GM20000 (cell line): ENCODE measurements around the gene RNF214.
"Not testable (repeated sequence)": the region's sequence is repeated elsewhere in the genome, so short reads cannot be mapped to it uniquely, and the experiment has no call there.

Experiments used
- DNase-seq: peaks from one replicate; pipeline ENCODE4 v3.0.0; 2012; ENCODE audit warnings: low spot score
- CTCF ChIP-seq: IDR thresholded peaks from 2 replicates; pipeline ENCODE4 v1.5.1; 2012; ENCODE audit warnings: mild to moderate bottlenecking, control low read depth; ENCODE audit errors: extremely low read depth, missing control alignments

The RNF214 gene

GRCh38 chr11:117255966-117256365 is 23.5 kb downstream of the RNF214 start:
- no peak for DNase-seq
- no peak for TF ChIP-seq CTCF

DNA sequence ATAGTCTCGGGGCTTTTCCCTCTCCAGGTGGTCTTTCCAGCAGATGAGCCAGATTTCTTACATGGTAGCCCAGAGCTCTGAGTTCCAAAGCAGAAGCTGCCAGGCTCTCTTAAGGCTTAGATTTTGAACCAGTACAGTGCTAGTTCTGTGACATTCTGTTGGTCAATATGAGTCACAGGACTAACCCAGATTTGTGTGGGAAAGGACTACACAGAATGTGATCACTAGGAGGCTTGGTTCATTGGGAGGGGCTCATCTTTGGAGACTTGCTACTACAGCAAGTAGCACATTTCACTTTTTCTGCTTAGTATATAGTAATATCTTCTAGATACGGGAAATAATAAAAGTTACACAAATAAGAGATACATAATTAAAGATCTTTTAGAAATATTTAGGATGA is 24.1 kb downstream of the RNF214 start:
- no peak for DNase-seq
- no peak for TF ChIP-seq CTCF

DNA sequence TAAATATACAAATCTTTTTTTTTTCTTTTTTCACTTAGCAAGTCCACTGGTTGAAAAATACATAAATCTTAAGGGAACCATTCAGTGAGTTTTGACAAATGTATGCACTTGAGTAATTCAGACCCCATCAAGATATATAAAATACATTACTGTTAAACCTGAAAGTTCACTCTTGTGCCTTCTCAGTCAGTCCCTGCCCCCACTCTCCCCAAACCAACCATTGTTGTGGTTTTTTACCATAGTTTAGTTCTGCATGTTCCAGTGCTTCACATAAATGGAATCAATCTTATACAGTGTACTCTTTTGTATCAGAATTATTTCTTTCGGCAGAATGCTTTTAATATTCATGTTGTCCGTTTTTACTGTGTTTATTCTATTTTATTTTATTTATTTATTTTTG is 26.1 kb downstream of the RNF214 start:
- TF ChIP-seq CTCF, result no peak
- no peak for DNase-seq

DNA sequence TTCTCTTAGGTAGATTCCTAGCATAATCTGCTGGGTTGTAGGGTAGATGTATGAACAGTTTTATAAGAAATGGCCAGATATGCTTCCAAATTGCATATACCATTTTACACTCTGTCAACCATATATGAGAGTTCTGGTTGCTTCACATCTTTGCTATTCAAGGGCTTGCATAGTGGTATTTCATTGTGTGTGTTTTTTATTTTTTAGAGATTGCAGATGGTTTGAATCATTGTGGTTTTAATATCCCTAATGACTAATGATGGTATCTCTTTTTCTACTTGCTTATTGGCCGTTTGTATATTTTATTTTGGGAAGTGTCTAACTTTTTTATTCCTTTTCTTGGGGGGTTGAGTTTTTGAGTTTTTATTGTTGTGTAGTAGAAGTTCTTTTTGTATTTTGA is 26.9 kb downstream of the RNF214 start:
- no peak for DNase-seq
- TF ChIP-seq CTCF, result no peak

DNA sequence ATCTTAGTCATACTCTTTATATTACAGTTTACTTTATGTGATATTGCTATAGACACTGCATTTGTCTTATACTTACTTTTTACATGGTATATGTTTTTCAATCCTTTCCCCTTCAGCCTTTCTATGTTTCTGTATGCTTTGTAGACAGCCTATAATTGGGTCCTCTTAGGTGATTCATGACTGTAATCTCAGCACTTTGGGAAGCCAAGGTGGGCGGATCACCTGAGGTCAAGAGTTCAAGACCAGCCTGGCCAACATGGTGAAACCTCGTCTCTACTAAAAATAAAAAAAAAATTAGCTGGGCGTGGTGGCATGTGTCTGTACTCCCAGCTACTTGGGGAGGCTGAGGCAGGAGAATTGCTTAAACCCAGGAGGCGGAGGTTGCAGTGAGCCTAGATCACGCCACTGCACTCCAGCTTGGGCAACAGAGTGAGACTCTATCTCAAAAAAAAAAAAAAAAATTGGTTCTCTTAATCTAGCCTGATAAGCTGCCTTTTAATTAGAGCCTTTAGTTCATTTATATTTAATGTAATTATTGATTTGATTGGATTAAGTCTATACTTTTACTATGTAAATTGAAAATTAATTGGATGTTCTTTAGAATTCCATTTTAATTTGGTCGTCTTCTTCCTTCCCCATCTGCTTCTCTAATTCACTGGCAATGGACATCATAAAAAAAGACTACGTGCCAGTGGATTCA is 32.3 kb downstream of the RNF214 start:
- DNase-seq, result not testable (repeated sequence)

DNA sequence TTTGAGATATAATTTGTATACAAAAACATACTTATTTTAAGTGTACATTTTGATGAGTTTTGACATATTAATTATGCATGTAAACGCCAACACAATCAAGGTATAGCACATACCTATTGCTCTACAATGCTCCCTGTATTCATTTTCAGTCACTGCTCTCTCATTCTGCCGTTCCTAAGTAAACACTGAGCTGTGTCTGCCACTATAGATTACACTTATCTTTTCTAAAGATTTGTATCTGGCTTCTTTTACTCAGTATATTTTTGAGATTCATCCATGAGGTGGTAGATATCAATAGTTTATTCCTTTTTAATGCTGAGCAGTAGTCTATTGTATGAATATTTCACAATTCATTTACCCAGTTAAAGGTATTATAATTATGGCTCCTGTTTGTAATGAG is 33.3 kb downstream of the RNF214 start:
- TF ChIP-seq CTCF, result no peak
- DNase-seq, result no peak

DNA sequence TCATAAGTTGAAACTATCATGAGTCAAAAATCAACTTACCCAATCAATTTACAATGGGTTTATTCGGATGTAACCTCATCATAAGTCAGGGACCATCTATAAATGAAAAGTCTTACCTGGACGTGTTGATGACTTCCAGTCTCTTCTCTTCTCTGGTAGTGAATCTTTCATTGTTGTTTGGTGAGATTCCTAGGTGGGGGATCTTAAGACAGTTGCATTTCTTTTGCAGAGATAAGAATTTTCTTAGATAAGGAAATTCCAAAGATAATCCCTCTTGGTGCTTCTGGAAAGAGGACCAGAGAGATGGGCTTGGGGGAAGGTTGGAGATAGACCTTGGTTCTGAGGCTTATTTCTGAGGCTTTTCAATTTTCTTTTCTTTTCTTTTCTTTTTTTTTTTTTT is 37.4 kb downstream of the RNF214 start:
- DNase-seq, result no peak
- TF ChIP-seq CTCF, result no peak

- DNase-seq, result no peak
- TF ChIP-seq CTCF, result no peak
Observed at GRCh38 chr11:117271208-117271607, 38.7 kb downstream of the RNF214 start.

DNA sequence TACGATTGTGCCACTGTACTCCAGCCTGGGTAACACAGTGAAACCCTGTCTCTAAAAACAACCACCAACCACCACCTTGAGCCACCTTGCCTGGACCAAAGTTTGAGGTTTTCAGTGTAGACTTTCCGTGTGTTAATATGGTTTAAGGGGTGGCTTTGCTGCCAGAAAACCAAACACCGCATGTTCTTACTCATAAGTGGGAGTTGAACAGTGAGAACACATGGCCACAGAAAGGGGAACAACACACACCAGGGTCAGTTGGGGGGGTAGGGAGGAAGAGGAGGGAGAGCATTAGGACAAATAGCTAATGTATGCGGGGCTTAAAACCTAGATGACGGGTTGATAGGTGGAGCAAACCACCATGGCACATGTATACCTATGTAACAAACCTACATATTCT is 39.7 kb downstream of the RNF214 start:
- not testable (repeated sequence) for DNase-seq
